NCI-H2107 treated with DMSO at 0.1 percent for 48 hours (cell line): ENCODE results near the gene NCOR2.
A peak's percentile ranks its signal among the peaks of the same experiment; 100 is the strongest.
"Not testable (repeated sequence)": the region's sequence is repeated elsewhere in the genome, so short reads cannot be mapped to it uniquely, and the experiment has no call there.

Experiments
- DNase-seq: peaks from one replicate; lab custom pipeline; 2025; ENCODE audit not compliant: unreplicated experiment; lab: John Stamatoyannopoulos, UW

Gene NCOR2

GRCh38 chr12:124601706-124602105, 34.3 kb upstream of the NCOR2 start:
- no peak for DNase-seq

GRCh38 chr12:124599074-124599999, 31.9 kb upstream of the NCOR2 start:
- no peak for DNase-seq

GRCh38 chr12:124597041-124597440, 29.6 kb upstream of the NCOR2 start:
- DNase-seq = no peak

- DNase-seq = no peak
These were observed 28.0 kb upstream of the NCOR2 start for GRCh38 chr12:124595444-124595843.

- DNase-seq = no peak
These were observed 27.4 kb upstream of the NCOR2 start for GRCh38 chr12:124594851-124595250.

GRCh38 chr12:124593851-124594401, 26.5 kb upstream of the NCOR2 start:
- no peak for DNase-seq

GRCh38 chr12:124593176-124593575, 25.8 kb upstream of the NCOR2 start:
- DNase-seq = no peak

- DNase-seq = no peak
These were observed 25.2 kb upstream of the NCOR2 start for GRCh38 chr12:124592481-124593160.

- DNase-seq = no peak
These were observed 24.6 kb upstream of the NCOR2 start for GRCh38 chr12:124592050-124592449.

GRCh38 chr12:124590447-124590846, 23.0 kb upstream of the NCOR2 start:
- no peak for DNase-seq

GRCh38 chr12:124588751-124589267, 21.4 kb upstream of the NCOR2 start:
- DNase-seq = peak; percentile 15

- no peak for DNase-seq
These were observed 20.7 kb upstream of the NCOR2 start for GRCh38 chr12:124588018-124588634.

GRCh38 chr12:124586756-124587155, 19.3 kb upstream of the NCOR2 start:
- peak; percentile 95 for DNase-seq

GRCh38 chr12:124584494-124584893, 17.1 kb upstream of the NCOR2 start:
- DNase-seq = not testable (repeated sequence)

GRCh38 chr12:124583854-124584253, 16.4 kb upstream of the NCOR2 start:
- DNase-seq = no peak

- DNase-seq = no peak
These were observed 14.7 kb upstream of the NCOR2 start for GRCh38 chr12:124582108-124582424.

GRCh38 chr12:124581307-124582107, 14.1 kb upstream of the NCOR2 start:
- DNase-seq = no peak

- DNase-seq = no peak
These were observed 12.6 kb upstream of the NCOR2 start for GRCh38 chr12:124579921-124580517.

- no peak for DNase-seq
These were observed 11.4 kb upstream of the NCOR2 start for GRCh38 chr12:124578854-124579253.

GRCh38 chr12:124578445-124578844, 11.0 kb upstream of the NCOR2 start:
- DNase-seq = no peak
